ENCODE data around the gene ADGRB3.
A peak's percentile ranks its signal among the peaks of the same experiment; 100 is the strongest.

Gene ADGRB3

DNA sequence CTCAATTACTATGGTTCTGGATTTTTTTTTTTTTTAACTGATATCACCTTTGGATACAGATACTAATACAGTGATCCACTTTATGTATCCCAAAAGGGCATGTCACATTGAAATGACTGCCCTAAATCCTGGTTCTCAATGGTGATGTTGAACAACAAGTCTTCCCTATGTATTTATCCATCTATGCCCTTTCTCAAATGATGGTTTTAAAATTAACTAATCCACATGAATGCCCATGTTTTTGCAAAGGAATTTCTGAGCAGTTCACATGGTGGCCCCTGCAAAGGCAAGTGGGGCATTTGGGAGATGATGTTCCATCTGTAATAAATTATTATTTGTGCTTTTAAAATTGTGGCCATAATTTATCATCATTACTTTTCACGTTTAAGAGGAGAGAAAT lies 2.7 kb downstream of the ADGRB3 start:
- in situ Hi-C loops (cut with MboI; ENCODE audit: low sequenced_read_pairs) = loop anchor here (25.0 kb wide), 1 partner anchor 325 kb away; no protein-coding TSS in a partner anchor
- peaks cover 22% of the 10 kb centered on the region for H3K4me1 ChIP-seq
- no peaks in the 10 kb centered on the region for H3K36me3 ChIP-seq (replicated peaks)
- no peak for DNase-seq (ENCODE audit: low spot score in 2 of 2)
- H3K27me3 ChIP-seq (ENCODE audit: low read depth) = no peaks in the 10 kb centered on the region
- H3K4me3 ChIP-seq = no peak overlapping the region
- no peaks in the 10 kb centered on the region for H3K9me3 ChIP-seq

DNA sequence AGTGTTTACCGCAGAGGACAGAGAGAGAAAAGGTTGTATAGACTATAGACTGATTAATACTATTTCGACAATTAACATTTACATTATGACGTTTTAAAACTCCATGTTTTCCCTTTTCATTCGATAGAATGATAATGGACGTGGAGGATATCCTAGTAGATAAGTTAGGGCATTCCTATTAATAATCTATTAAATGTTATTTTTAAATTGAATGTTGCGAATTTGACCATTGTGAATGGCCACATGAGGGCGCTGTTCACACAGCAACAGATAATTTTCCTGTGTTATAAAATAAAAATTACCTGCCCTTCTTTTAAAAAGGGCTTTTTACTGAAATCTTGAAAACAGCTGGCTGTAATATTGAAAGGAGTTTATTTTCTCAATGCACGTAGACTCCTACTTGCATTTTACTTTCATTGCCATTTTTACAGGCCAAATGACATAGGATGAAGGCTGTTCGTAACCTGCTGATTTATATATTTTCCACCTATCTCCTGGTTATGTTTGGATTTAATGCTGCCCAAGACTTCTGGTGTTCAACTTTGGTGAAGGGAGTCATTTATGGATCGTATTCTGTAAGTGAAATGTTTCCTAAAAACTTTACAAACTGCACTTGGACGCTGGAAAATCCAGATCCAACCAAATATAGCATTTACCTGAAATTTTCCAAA lies 3.3 kb downstream of the ADGRB3 start:
- no peaks in the 10 kb centered on the region for H3K27me3 ChIP-seq (ENCODE audit: low read depth)
- no peaks in the 10 kb centered on the region for H3K36me3 ChIP-seq (replicated peaks)
- peaks cover 17% of the 10 kb centered on the region for H3K4me1 ChIP-seq
- peak; percentile 22 to 56 for DNase-seq (ENCODE audit: low spot score in 2 of 2)
- no peaks in the 10 kb centered on the region for H3K9me3 ChIP-seq
- no peak overlapping the region for H3K4me3 ChIP-seq
- in situ Hi-C loops (cut with MboI; ENCODE audit: low sequenced_read_pairs) = loop anchor here (25.0 kb wide), 1 partner anchor 324 kb away; no protein-coding TSS in a partner anchor

DNA sequence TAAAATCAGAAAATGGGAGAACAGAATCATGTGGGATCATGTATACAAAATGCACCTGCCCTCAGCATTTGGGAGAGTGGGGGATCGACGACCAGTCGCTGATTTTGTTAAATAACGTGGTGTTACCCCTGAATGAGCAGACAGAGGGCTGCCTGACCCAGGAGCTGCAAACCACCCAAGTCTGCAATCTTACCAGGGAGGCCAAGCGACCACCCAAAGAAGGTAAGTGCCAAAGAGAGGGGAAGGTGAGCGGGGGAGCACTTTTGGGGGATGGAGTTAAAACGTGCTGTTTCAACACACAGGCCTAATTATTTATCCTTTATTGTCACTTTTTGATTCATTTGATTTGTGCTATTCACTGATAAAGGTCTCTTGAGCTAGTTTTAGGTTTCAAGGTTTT lies 4.1 kb downstream of the ADGRB3 start:
- H3K27me3 ChIP-seq (ENCODE audit: low read depth) = no peaks in the 10 kb centered on the region
- H3K4me3 ChIP-seq = no peak overlapping the region
- in situ Hi-C loops (cut with MboI; ENCODE audit: low sequenced_read_pairs) = loop anchor here (25.0 kb wide), 1 partner anchor 323 kb away; no protein-coding TSS in a partner anchor
- no peaks in the 10 kb centered on the region for H3K36me3 ChIP-seq (replicated peaks)
- peaks cover 13% of the 10 kb centered on the region for H3K4me1 ChIP-seq
- no peak for DNase-seq (ENCODE audit: low spot score in 2 of 2)
- no peaks in the 10 kb centered on the region for H3K9me3 ChIP-seq

DNA sequence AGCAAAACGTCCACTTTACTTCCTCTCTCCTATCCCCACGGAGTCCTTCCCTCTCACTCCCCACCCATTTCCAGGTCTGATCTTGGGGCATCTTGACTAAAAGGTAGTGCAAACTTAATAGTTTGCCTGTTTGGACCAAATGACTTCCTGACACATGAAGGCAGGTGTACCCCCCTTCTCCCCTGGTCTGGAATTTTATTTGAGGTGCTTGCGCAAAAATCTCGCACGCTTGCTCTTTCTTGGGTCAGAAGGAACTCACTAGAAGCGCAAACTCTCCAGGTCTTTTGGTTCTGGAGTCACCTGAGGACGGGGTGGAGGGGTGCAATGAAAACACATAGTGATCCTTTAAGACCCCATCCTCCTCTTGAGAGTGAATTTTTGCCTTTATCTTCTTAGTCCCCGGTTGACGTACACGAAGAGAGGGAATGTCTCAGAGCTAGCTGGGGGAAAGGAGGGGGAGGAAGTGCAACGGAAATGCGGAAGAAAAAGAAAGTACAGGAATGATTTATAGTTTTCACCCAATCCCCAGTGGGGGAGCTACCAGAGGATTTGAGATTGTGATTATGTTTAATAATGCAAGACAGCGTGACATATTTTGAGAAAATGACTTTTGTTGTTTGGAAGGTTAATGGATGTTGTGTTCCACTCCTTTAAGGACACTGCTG lies 4.9 kb downstream of the ADGRB3 start:
- Histone ChIP-seq H3K4me3 (no peak overlapping the region), H3K36me3 (replicated peaks) (no peaks in the 10 kb centered on the region), H3K9me3 (no peaks in the 10 kb centered on the region), H3K4me1 (peaks cover 13% of the 10 kb centered on the region), H3K27me3 (ENCODE audit: low read depth) (no peaks in the 10 kb centered on the region)
- DNase-seq (ENCODE audit: low spot score in 2 of 2) = no peak
- in situ Hi-C loops (cut with MboI; ENCODE audit: low sequenced_read_pairs) = loop anchor here (25.0 kb wide), 1 partner anchor 322 kb away; no protein-coding TSS in a partner anchor

DNA sequence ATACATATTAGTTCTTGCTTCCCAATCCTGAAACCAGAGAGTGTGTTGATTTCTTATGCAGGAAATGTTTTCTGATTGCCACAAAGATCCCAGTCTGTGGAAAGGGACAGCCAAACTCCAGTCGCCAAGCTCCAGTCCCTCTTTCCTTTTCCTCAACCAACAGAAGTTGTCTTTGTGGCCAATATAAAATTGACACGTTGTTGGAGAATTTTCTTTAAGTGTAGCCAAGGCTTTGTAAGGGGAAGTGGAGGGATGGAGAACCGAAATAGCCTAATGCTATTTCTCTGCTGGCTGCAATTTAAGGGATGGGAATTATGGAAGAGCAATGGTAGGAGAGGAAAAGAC lies 5.4 kb downstream of the ADGRB3 start:
- Histone ChIP-seq H3K4me3 (no peak overlapping the region), H3K36me3 (replicated peaks) (no peaks in the 10 kb centered on the region), H3K4me1 (peaks cover 13% of the 10 kb centered on the region), H3K9me3 (no peaks in the 10 kb centered on the region), H3K27me3 (ENCODE audit: low read depth) (no peaks in the 10 kb centered on the region)
- in situ Hi-C loops (cut with MboI; ENCODE audit: low sequenced_read_pairs) = loop anchor here (25.0 kb wide), 1 partner anchor 322 kb away; no protein-coding TSS in a partner anchor
- DNase-seq (ENCODE audit: low spot score in 2 of 2) = no peak

DNA sequence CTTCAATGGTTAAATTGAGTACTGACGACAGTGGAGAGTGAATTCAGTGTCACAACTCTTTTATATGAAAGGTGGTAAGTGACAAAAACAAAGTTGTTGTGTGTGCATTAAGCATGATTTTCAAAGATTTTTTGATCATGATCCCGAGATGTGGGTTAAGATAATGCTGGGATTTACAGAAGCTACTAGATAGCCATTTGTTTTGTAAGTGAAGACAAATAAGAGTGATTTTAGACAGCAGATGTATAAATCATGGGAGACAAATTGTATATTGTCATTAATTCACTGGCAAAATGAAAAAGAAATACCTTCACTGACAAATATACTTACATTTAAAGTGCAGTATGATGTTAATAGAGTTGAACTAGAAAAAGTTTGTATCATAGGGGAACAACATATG lies 6.1 kb downstream of the ADGRB3 start:
- peaks cover 13% of the 10 kb centered on the region for H3K4me1 ChIP-seq
- no peak for DNase-seq (ENCODE audit: low spot score in 2 of 2)
- H3K4me3 ChIP-seq = no peak overlapping the region
- in situ Hi-C loops (cut with MboI; ENCODE audit: low sequenced_read_pairs) = loop anchor here (25.0 kb wide), 1 partner anchor 321 kb away; no protein-coding TSS in a partner anchor
- no peaks in the 10 kb centered on the region for H3K36me3 ChIP-seq (replicated peaks)
- no peaks in the 10 kb centered on the region for H3K9me3 ChIP-seq
- no peaks in the 10 kb centered on the region for H3K27me3 ChIP-seq (ENCODE audit: low read depth)

DNA sequence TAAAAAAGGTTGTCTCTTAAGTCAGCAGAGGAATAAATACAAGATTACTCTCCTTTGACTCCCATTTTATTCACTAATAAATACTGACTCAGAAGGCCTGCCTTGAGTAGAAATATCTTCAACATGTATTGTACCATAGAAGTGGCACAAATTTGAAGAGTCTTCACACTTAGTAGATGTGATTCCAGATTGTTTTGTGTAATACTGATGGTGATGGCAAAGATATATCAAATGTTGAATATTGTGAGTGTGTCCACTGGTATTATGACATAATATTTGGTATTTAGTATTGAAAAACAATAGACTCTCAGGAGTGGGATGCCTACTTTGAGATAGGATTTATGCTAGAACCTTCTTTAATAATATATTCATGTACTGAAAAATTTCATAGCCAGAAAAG lies 7.0 kb downstream of the ADGRB3 start:
- no peaks in the 10 kb centered on the region for H3K36me3 ChIP-seq (replicated peaks)
- H3K9me3 ChIP-seq = no peaks in the 10 kb centered on the region
- H3K4me3 ChIP-seq = no peak overlapping the region
- peaks cover 11% of the 10 kb centered on the region for H3K4me1 ChIP-seq
- no peaks in the 10 kb centered on the region for H3K27me3 ChIP-seq (ENCODE audit: low read depth)
- DNase-seq (ENCODE audit: low spot score in 2 of 2) = no peak
- in situ Hi-C loops (cut with MboI; ENCODE audit: low sequenced_read_pairs) = loop anchor here (25.0 kb wide), 1 partner anchor 320 kb away; no protein-coding TSS in a partner anchor

DNA sequence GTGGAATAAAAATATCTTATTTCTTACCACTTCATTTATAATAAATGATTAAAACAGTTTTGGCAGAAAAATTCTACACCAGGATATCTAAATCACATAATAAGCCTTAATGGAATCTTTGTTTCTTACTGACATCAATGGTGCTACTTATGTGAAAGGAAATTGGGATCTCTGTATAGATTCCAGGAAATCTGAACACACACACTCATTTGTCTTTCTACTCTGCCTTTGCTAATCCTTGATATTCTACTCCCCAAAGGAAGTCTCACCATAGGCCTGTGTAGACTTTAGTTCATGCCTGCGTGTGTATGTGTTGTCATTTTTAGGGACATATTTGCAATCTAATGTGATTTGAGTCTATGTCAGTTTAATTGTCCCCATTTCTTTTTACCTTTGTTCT lies 7.9 kb downstream of the ADGRB3 start:
- Histone ChIP-seq H3K27me3 (ENCODE audit: low read depth) (no peaks in the 10 kb centered on the region), H3K36me3 (replicated peaks) (no peaks in the 10 kb centered on the region), H3K4me3 (no peak overlapping the region), H3K4me1 (peaks cover 2% of the 10 kb centered on the region; the same call in 1 of the 2 replicates), H3K9me3 (no peaks in the 10 kb centered on the region)
- no peak for DNase-seq (ENCODE audit: low spot score in 2 of 2)
- in situ Hi-C loops (cut with MboI; ENCODE audit: low sequenced_read_pairs) = loop anchor here (25.0 kb wide), 1 partner anchor 319 kb away; no protein-coding TSS in a partner anchor

DNA sequence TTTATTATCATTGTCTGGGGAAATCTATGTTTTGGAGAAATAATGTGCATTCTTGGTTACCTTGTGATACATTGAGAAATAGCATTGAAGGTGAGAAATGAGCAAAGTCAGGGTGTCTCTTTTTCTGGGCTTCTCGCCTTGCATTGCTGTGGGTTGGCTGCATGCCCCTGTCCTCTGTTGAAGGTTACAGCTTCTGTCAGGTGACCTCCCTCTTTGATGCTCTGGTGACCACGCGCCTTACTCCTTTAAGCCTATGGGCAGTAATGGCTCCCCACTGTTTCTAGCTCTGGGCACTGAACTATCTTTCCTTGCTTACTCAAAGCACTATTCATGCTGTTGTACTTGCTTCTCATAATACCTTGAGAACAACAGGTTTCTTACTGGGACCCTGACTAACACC lies 14.6 kb downstream of the ADGRB3 start:
- H3K4me1 ChIP-seq = no peaks in the 10 kb centered on the region
- H3K9me3 ChIP-seq = no peaks in the 10 kb centered on the region
- in situ Hi-C loops (cut with MboI; ENCODE audit: low sequenced_read_pairs) = loop anchor here (25.0 kb wide), 1 partner anchor 313 kb away; no protein-coding TSS in a partner anchor
- no peaks in the 10 kb centered on the region for H3K27me3 ChIP-seq (ENCODE audit: low read depth)
- H3K4me3 ChIP-seq = no peak overlapping the region
- no peak for DNase-seq (ENCODE audit: low spot score in 2 of 2)
- H3K36me3 ChIP-seq (replicated peaks) = no peaks in the 10 kb centered on the region

DNA sequence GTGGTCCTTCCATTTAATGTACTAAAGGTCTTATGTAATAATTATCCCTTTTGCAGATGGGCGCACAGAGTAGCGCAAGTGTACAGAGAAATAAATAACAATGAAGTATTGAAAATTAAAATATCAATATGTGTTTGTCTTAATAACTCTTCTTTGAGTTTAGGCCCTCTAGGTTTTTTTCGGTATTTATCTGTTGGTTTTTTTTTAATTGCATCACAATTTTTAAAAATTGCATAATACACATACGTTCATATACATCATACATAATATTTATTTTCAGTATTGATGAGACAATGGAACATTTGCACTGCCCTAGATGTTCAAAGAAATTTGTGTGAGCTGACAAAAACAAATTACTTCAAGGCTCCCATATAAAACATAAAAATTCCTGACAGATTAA lies 15.1 kb downstream of the ADGRB3 start:
- no peaks in the 10 kb centered on the region for H3K9me3 ChIP-seq
- no peaks in the 10 kb centered on the region for H3K4me1 ChIP-seq
- H3K4me3 ChIP-seq = no peak overlapping the region
- DNase-seq (ENCODE audit: low spot score in 2 of 2) = no peak
- in situ Hi-C loops (cut with MboI; ENCODE audit: low sequenced_read_pairs) = no loop called here
- no peaks in the 10 kb centered on the region for H3K36me3 ChIP-seq (replicated peaks)
- no peaks in the 10 kb centered on the region for H3K27me3 ChIP-seq (ENCODE audit: low read depth)

DNA sequence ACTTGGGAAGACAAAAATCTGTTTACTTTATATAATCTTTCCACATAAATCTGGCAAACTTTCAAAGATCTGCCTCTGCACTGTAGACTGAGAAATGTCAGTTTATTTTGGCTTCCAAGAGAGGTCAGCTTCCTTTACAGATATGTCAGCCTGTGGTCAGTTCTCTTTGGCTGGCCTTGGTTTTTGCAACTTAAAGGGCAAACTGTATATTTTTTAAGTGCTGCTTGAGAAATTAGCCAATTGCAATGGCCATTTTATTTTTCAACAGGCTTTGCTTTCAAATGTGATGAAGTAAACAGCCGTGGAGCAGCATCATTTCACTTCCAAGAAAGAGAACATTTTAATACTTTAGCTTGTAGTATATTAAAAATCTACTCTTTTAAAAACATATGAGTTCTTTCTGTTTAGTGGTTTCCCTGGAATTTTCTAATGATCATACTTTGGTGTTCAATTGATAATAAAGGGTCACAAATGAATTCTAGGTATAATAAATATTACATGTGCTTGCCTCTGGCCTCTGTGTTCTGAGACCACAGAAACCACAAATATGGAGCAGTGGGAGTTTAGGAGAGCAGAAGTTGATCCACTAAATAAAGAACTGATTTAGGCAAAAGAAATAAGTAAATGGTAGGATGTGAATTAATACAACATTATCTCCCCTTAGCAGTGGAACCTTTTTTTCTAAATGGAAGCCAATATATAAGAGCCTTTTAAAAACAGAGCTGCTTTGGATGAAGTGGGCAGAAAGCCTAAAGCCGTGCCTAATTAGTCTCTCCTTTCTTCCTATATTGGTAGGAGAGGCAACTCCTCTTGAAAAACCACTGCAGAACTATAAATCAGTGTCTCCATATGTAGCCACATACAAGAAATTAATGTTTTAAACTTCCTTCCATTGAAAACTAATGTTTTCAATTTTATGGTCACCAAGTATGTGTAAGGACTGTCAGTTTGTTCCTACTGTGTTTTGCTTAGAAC lies 16.2 kb downstream of the ADGRB3 start:
- no peaks in the 10 kb centered on the region for H3K27me3 ChIP-seq (ENCODE audit: low read depth)
- in situ Hi-C loops (cut with MboI; ENCODE audit: low sequenced_read_pairs) = no loop called here
- no peaks in the 10 kb centered on the region for H3K36me3 ChIP-seq (replicated peaks)
- no peaks in the 10 kb centered on the region for H3K9me3 ChIP-seq
- DNase-seq (ENCODE audit: low spot score in 2 of 2) = no peak
- H3K4me1 ChIP-seq = no peaks in the 10 kb centered on the region
- H3K4me3 ChIP-seq = no peak overlapping the region

DNA sequence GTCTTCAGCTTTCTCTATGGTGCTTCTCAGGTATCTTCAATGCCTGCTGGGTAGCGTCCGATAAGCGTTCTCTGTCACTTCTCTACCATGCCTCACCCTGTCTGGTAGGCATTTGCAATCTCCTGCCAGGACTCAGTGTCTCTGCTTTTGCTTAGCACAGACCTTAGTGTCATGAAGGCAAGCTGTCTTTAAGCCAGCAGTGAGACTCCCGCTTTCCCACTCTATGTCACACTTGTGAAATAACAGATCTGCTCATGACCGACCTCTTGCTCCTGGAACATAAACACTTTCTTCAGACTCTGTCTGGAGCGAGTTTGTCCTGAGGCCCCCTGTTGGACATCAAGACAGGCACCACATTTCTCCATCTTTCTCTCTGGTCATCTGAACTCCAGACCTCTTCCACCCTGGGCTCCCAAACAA lies 17.0 kb downstream of the ADGRB3 start:
- no peaks in the 10 kb centered on the region for H3K36me3 ChIP-seq (replicated peaks)
- no peaks in the 10 kb centered on the region for H3K4me1 ChIP-seq
- in situ Hi-C loops (cut with MboI; ENCODE audit: low sequenced_read_pairs) = no loop called here
- H3K4me3 ChIP-seq = no peak overlapping the region
- DNase-seq (ENCODE audit: low spot score in 2 of 2) = no peak
- no peaks in the 10 kb centered on the region for H3K27me3 ChIP-seq (ENCODE audit: low read depth)
- H3K9me3 ChIP-seq = no peaks in the 10 kb centered on the region

DNA sequence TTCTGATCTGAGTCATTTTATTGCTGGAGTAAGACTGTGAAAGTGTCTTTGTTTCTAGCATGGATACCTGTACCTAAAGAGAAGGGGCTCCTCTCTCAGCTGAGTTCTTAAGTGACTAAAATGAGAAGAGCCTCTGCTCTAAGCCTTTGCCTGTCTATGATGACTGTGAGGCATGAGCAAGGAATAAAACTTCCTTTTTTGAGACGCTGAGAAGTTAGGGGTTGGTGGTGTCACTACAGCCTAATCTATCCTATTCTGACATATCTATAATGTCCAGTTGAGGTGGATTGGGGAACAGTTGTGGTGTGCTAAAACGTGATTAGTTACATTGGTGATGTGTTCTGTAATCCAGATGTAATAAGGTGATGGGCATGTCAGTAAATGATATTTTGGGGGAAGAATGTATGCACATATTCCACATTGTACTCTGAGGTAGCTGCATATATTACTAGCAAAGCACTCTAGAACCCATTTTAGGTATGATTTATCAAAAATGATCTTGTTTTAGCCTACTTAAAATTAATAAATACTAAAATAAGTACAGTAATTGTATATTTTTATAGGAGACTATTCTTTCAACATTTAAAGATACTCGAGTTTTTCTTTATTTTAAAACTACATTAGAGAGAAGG lies 18.1 kb downstream of the ADGRB3 start:
- DNase-seq (ENCODE audit: low spot score in 2 of 2) = no peak
- Histone ChIP-seq H3K27me3 (ENCODE audit: low read depth) (no peaks in the 10 kb centered on the region), H3K4me1 (no peaks in the 10 kb centered on the region), H3K9me3 (no peaks in the 10 kb centered on the region), H3K4me3 (no peak overlapping the region), H3K36me3 (replicated peaks) (no peaks in the 10 kb centered on the region)
- in situ Hi-C loops (cut with MboI; ENCODE audit: low sequenced_read_pairs) = no loop called here

Data from HAP-1 (cell line).